H1 (cell line): ENCODE measurements around the gene GNAQ. TPM values are rescaled to one million over a fixed set of nuclear protein-coding genes. Genes with fewer than 3 reads are reported as not detected.

Experiments
- CTCF ChIA-PET: fragments of 300-600 bp; sonication (Branson Sonifier 250); formaldehyde crosslinking; loops from one replicate; lab custom pipeline; 2021; ENCODE audit not compliant: partially characterized antibody; lab: Charles Lee
- POLR2A ChIA-PET: fragments of 300-600 bp; sonication (Branson Sonifier 250); formaldehyde crosslinking; loops from one replicate; lab custom pipeline; 2021; ENCODE audit warnings: inconsistent platforms; ENCODE audit not compliant: partially characterized antibody; lab: Charles Lee
- DNase-seq, 2 experiments: peaks; one replicate each; pipeline versions ENCODE4 v3.0.0 to v3.0.0-alpha.2; 2010 to 2022; ENCODE audit warnings: low spot score in 2 of 2, low read depth in 1 of 2, mixed read lengths in 1 of 2
- FAIRE-seq: peaks from 2 replicates; lab custom pipeline; 2011; peaks lifted over from hg19 to GRCh38; lab: Jason Lieb, UNC
- H2AFZ ChIP-seq: 2 replicates; pipeline ENCODE4 v1.8.1; 2012; ENCODE audit warnings: low read length, inconsistent platforms
- H2AK5ac ChIP-seq: 2 replicates; pipeline ENCODE4 v1.6.1; 2013; ENCODE audit warnings: low read depth, low read length
- H2BK120ac ChIP-seq: replicated peaks from 2 replicates; pipeline ENCODE3; 2013; ENCODE audit warnings: low read depth, low read length, inconsistent platforms
- H2BK12ac ChIP-seq: 2 replicates; pipeline ENCODE4 v1.6.1; 2013; ENCODE audit warnings: low read depth, low read length
- H2BK15ac ChIP-seq: 2 replicates; pipeline ENCODE4 v1.6.1; 2013; ENCODE audit warnings: low read length
- H2BK20ac ChIP-seq: 2 replicates; pipeline ENCODE4 v1.6.1; 2013; ENCODE audit warnings: low read length
- H2BK5ac ChIP-seq: 2 replicates; pipeline ENCODE4 v1.6.1; 2013; ENCODE audit warnings: low read depth, low read length
- H3K14ac ChIP-seq: 2 replicates; pipeline ENCODE4 v1.6.1; 2013; ENCODE audit warnings: inconsistent platforms; ENCODE audit not compliant: insufficient read length
- H3K18ac ChIP-seq: 2 replicates; pipeline ENCODE4 v1.6.1; 2013; ENCODE audit warnings: low read length; ENCODE audit errors: extremely low read depth
- H3K23ac ChIP-seq: 2 replicates; pipeline ENCODE4 v1.6.1; 2013; ENCODE audit warnings: inconsistent platforms; ENCODE audit not compliant: insufficient read length
- H3K23me2 ChIP-seq: 2 replicates; pipeline ENCODE4 v1.6.1; 2013; ENCODE audit warnings: low read depth, low read length
- H3K27ac ChIP-seq: 2 replicates; pipeline ENCODE4 v1.6.1; 2011; ENCODE audit warnings: low read depth, low read length, inconsistent platforms
- H3K27me3 ChIP-seq, 4 experiments: replicated peaks in 1 of 4; 1 replicate in 1 of 4; 2 replicates in 3 of 4; pipeline versions ENCODE4 v1.6.1 to v1.8.1; 2011 to 2013; ENCODE audit warnings: low read length in 3 of 4, mild to moderate bottlenecking in 3 of 4, inconsistent platforms in 2 of 4, mixed read lengths in 2 of 4, moderate library complexity in 1 of 4; ENCODE audit not compliant: control insufficient read depth in 3 of 4, insufficient read depth in 3 of 4; ENCODE audit errors: extremely low read depth in 1 of 4
- H3K36me3 ChIP-seq, 4 experiments: 2 replicates each; pipeline versions ENCODE4 v1.6.1 to v1.8.1; 2011 to 2013; ENCODE audit warnings: mild to moderate bottlenecking in 4 of 4, low read length in 3 of 4, moderate library complexity in 2 of 4, control low read depth in 1 of 4, inconsistent platforms in 1 of 4; ENCODE audit not compliant: insufficient read depth in 4 of 4, control insufficient read depth in 2 of 4
- H3K4ac ChIP-seq: replicated peaks from 2 replicates; pipeline ENCODE3; 2013; ENCODE audit warnings: low read length, low read depth, mixed read lengths, inconsistent platforms; ENCODE audit not compliant: insufficient read length
- H3K4me1 ChIP-seq, 4 experiments: replicated peaks in 1 of 4; 1 replicate in 1 of 4; 2 replicates in 3 of 4; pipeline versions ENCODE4 v1.6.1 to v1.8.1; 2011 to 2013; ENCODE audit warnings: low read length in 3 of 4, inconsistent platforms in 2 of 4, mixed read lengths in 1 of 4; ENCODE audit not compliant: insufficient read depth in 4 of 4, control insufficient read depth in 3 of 4
- H3K4me2 ChIP-seq, 2 experiments: 2 replicates each; pipeline versions ENCODE4 v1.6.1 to v1.8.1; 2011 to 2013; ENCODE audit warnings: low read depth in 2 of 2, low read length in 2 of 2, control low read depth in 1 of 2, inconsistent platforms in 1 of 2, mild to moderate bottlenecking in 1 of 2; ENCODE audit not compliant: insufficient read depth in 1 of 2
- H3K4me3 ChIP-seq, 4 experiments: fragments of 200-600, 300-600 bp in 1 of 4; sonication (generic), shearing (Covaris generic), sonication (Bioruptor Twin) in 1 of 4; 2 replicates each; pipeline versions ENCODE4 v1.5.1 to v1.8.1; 2011 to 2016; ENCODE audit warnings: low read length in 4 of 4, low read depth in 3 of 4, control low read depth in 2 of 4, inconsistent platforms in 2 of 4, mild to moderate bottlenecking in 2 of 4, mixed read lengths in 1 of 4, moderate library complexity in 1 of 4; ENCODE audit not compliant: insufficient read depth in 2 of 4; ENCODE audit errors: extremely low read depth in 1 of 4
- H3K56ac ChIP-seq: replicated peaks from 2 replicates; pipeline ENCODE3; 2013; ENCODE audit warnings: low read depth, mild to moderate bottlenecking, mixed read lengths, low read length, inconsistent platforms; ENCODE audit not compliant: insufficient read length
- H3K79me1 ChIP-seq: 2 replicates; pipeline ENCODE4 v1.6.1; 2013; ENCODE audit warnings: low read depth, low read length, control low read depth
- H3K79me2 ChIP-seq, 2 experiments: 2 replicates each; pipeline versions ENCODE4 v1.6.1 to v1.8.1; 2012 to 2013; ENCODE audit warnings: low read length in 2 of 2, mild to moderate bottlenecking in 2 of 2, inconsistent platforms in 1 of 2; ENCODE audit not compliant: insufficient read depth in 2 of 2, control insufficient read depth in 1 of 2
- H3K9ac ChIP-seq, 4 experiments: replicated peaks in 1 of 4; 1 replicate in 1 of 4; 2 replicates in 3 of 4; pipeline versions ENCODE4 v1.6.1 to v1.8.1; 2011 to 2013; ENCODE audit warnings: low read depth in 3 of 4, low read length in 3 of 4, control low read depth in 2 of 4, mild to moderate bottlenecking in 2 of 4, moderate library complexity in 2 of 4, inconsistent platforms in 1 of 4; ENCODE audit errors: extremely low read depth in 1 of 4
- H3K9me3 ChIP-seq, 2 experiments: 2 replicates each; pipeline versions ENCODE4 v1.6.1 to v1.8.1; 2012 to 2013; ENCODE audit warnings: mild to moderate bottlenecking in 2 of 2, moderate library complexity in 2 of 2, control low read depth in 1 of 2, inconsistent platforms in 1 of 2, low read depth in 1 of 2, low read length in 1 of 2, mixed read lengths in 1 of 2; ENCODE audit not compliant: insufficient read depth in 2 of 2
- H4K20me1 ChIP-seq, 2 experiments: replicated peaks in 1 of 2; 2 replicates each; pipeline versions ENCODE3 to v1.8.1; 2011 to 2013; ENCODE audit warnings: inconsistent platforms in 2 of 2, low read length in 2 of 2, mild to moderate bottlenecking in 1 of 2; ENCODE audit not compliant: insufficient read depth in 2 of 2, control insufficient read depth in 1 of 2
- H4K5ac ChIP-seq: 2 replicates; pipeline ENCODE4 v1.6.1; 2013; ENCODE audit warnings: low read length, low read depth, mixed read lengths, inconsistent platforms; ENCODE audit not compliant: insufficient read length
- H4K8ac ChIP-seq: 2 replicates; pipeline ENCODE4 v1.8.0; 2013; ENCODE audit warnings: mild to moderate bottlenecking, moderate library complexity, low read length, inconsistent platforms; ENCODE audit not compliant: insufficient read depth; ENCODE audit errors: extremely low read depth
- H4K91ac ChIP-seq: replicated peaks from 2 replicates; pipeline ENCODE3; 2013; ENCODE audit warnings: low read length, mixed read lengths, inconsistent platforms; ENCODE audit not compliant: insufficient read length
- ASH2L ChIP-seq: fragments of 200-600, 300-600 bp; sonication (generic); IDR thresholded peaks from one replicate; pipeline ENCODE4 v1.7.1; 2017; ENCODE audit warnings: low read length
- BACH1 ChIP-seq: IDR thresholded peaks from 2 replicates; pipeline ENCODE4 v1.6.1; 2012; ENCODE audit warnings: low read length, improper control_type of control experiment
- CTBP2 ChIP-seq: IDR thresholded peaks from 2 replicates; pipeline ENCODE4 v1.7.0; 2011; ENCODE audit warnings: borderline replicate concordance, mild to moderate bottlenecking, moderate library complexity, mixed read lengths, low read length; ENCODE audit not compliant: insufficient read depth, insufficient read length
- GABPA ChIP-seq: IDR thresholded peaks from 2 replicates; pipeline ENCODE4 v1.6.1; 2011; ENCODE audit warnings: mild to moderate bottlenecking, low read length, moderate library complexity, borderline replicate concordance; ENCODE audit not compliant: insufficient read depth
- GTF2F1 ChIP-seq: IDR thresholded peaks from 2 replicates; pipeline ENCODE4 v1.6.1; 2012; ENCODE audit warnings: low read depth, low read length, improper control_type of control experiment, borderline replicate concordance
- JUN ChIP-seq: IDR thresholded peaks from 2 replicates; pipeline ENCODE4 v1.6.1; 2011; ENCODE audit warnings: low read depth, mild to moderate bottlenecking, improper control_type of control experiment, low read length
- JUND ChIP-seq: IDR thresholded peaks from 2 replicates; pipeline ENCODE4 v1.6.1; 2011; ENCODE audit warnings: mild to moderate bottlenecking, improper control_type of control experiment, low read length
- KDM4A ChIP-seq: IDR thresholded peaks from one replicate; pipeline ENCODE4 v1.7.1; 2012; ENCODE audit warnings: low read depth, mild to moderate bottlenecking, moderate library complexity, low read length, inconsistent platforms; ENCODE audit not compliant: severe bottlenecking
- POU5F1 ChIP-seq: IDR thresholded peaks from 2 replicates; pipeline ENCODE4 v1.6.1; 2011; ENCODE audit warnings: low read depth, mild to moderate bottlenecking, low read length, moderate library complexity
- TAF1 ChIP-seq: IDR thresholded peaks from 2 replicates; pipeline ENCODE4 v1.6.1; 2011; ENCODE audit warnings: mild to moderate bottlenecking, low read depth, low read length
- WGBS, 2 experiments: shearing (Covaris generic) in 1 of 2; methylation state at CpG; one replicate each; pipeline versions ENCODE4 v1.1.6 to v1.1.7; 2013 to 2015; ENCODE audit warnings: low lambda C conversion rate in 2 of 2, mixed read lengths in 2 of 2, inconsistent platforms in 1 of 2, low coverage in 1 of 2, missing lambda C conversion rate in 1 of 2; ENCODE audit not compliant: insufficient replicate concordance in 2 of 2, insufficient coverage in 1 of 2, insufficient read length in 1 of 2; ENCODE audit errors: extremely low coverage in 1 of 2, missing lambda C conversion rate in 1 of 2; 5-methylcytosine and 5-hydroxymethylcytosine counted together
- polyA plus RNA-seq, 7 experiments: library from polyadenylated mRNA; depleted of rRNA in 3 of 7; stranded (reverse) in 5 of 7; unstranded in 2 of 7; fragments of >200 nt in 5 of 7; fragments of 200-250 nt in 2 of 7; gene quantifications; 1 replicate in 5 of 7; 2 replicates in 1 of 7; 4 replicates in 1 of 7; pipeline versions ENCODE4 v1.2.1 to v1.2.3, GENCODE V29; 2011 to 2013; ENCODE audit warnings: missing spikeins in 2 of 7, mixed read lengths in 2 of 7
- total RNA-seq: library from RNA; stranded (reverse); fragmentation: NEBNext Ultra II Directional; extraction: Animal tissue kit (Norgen Biotek cat#: 25700); gene quantifications from 2 replicates; pipeline ENCODE4 v1.2.1, GENCODE V29; 2021
- TF ChIP-seq, protein P1 (sequence below): IDR thresholded peaks from 2 replicates; pipeline ENCODE4 v1.6.1; 2011; ENCODE audit warnings: low read length, improper control_type of control experiment
- TF ChIP-seq, protein P2 (sequence below): IDR thresholded peaks from 2 replicates; pipeline ENCODE4 v1.6.1; 2012; ENCODE audit warnings: inconsistent platforms

The GNAQ gene
- total and polyA plus RNA-seq, 2 of the 8 experiments (the other 6 are each of a cell fraction or from before 2014, with no cell fraction given) = 22.8 to 63.8 TPM

DNA sequence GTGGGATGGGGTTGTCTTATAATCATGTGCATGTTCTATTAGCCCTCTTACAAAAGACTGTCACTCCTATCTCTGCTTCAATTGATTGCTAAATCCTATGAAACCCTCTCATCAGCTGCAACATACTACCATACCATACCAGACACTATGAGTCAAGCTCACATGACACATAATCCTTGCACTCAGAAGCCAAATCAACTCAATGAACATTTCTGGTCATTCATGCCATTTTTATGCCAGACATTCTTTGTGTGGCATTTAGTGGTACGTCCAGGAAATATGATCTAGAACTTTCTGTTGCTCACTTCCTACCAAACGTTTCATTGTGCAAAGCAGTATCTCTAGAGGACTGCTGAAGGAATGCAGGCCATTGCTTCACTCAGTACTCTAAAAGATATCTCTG is 224.3 kb downstream of the GNAQ start:
- Histone ChIP-seq H2BK12ac (no peak overlapping the region), H4K8ac (no peak overlapping the region), H3K14ac (no peak overlapping the region), H4K5ac (no peak overlapping the region), H3K9me3 (no peaks in the 10 kb centered on the region), H3K27me3 (no peaks in the 10 kb centered on the region), H3K4me3 (no peak overlapping the region), H3K23me2 (no peaks in the 10 kb centered on the region; the same call in 1 of the 2 replicates), H2BK15ac (no peak overlapping the region), H3K27ac (no peak overlapping the region), H2AFZ (no peak overlapping the region), H3K56ac (no peak overlapping the region), H3K79me1 (no peaks in the 10 kb centered on the region), H3K4me1 (peaks cover 0 to 3% (median 0%) of the 10 kb centered on the region in 4 experiments; a peak in 3 of 7 replicates), H4K20me1 (peaks cover 0 to 2% of the 10 kb centered on the region in 2 experiments), H2BK20ac (no peak overlapping the region), H2AK5ac (no peak overlapping the region), H3K79me2 (no peaks in the 10 kb centered on the region), H3K18ac (no peak overlapping the region), H3K4me2 (no peak overlapping the region), H2BK120ac (no peak overlapping the region), H3K4ac (no peak overlapping the region), H4K91ac (no peak overlapping the region), H2BK5ac (no peak overlapping the region), H3K23ac (no peak overlapping the region), H3K36me3 (no peaks in the 10 kb centered on the region; a peak in 1 of 8 replicates), H3K9ac (no peak overlapping the region)
- POLR2A ChIA-PET = interaction anchor here (1.2 kb wide), 1 partner anchor 86 kb away, joined by 3 read pairs; no protein-coding TSS in a partner anchor
- 90% methylated on average over 2 of the region's 2 CpGs; no CpG with 5 or more reads in 1 of the 2 experiments for WGBS, 2 experiments
- no peak for FAIRE-seq
- CTCF ChIA-PET = interaction anchor here (0.6 kb wide), 1 partner anchor 569 kb away, joined by 3 read pairs; no protein-coding TSS in a partner anchor
- no peak for DNase-seq
- TF ChIP-seq ASH2L (no peak), BACH1 (no peak), TAF1 (no peak), POU5F1 (no peak), GTF2F1 (no peak), JUND (no peak), GABPA (no peak), CTBP2 (no peak), KDM4A (no peak), JUN (no peak)
- TF ChIP-seq, protein P1, sequence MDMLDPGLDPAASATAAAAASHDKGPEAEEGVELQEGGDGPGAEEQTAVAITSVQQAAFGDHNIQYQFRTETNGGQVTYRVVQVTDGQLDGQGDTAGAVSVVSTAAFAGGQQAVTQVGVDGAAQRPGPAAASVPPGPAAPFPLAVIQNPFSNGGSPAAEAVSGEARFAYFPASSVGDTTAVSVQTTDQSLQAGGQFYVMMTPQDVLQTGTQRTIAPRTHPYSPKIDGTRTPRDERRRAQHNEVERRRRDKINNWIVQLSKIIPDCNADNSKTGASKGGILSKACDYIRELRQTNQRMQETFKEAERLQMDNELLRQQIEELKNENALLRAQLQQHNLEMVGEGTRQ = no peak
- TF ChIP-seq, protein P2, sequence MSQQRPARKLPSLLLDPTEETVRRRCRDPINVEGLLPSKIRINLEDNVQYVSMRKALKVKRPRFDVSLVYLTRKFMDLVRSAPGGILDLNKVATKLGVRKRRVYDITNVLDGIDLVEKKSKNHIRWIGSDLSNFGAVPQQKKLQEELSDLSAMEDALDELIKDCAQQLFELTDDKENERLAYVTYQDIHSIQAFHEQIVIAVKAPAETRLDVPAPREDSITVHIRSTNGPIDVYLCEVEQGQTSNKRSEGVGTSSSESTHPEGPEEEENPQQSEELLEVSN = no peak
